ENCODE results near the gene EBF3.

The EBF3 gene

DNA sequence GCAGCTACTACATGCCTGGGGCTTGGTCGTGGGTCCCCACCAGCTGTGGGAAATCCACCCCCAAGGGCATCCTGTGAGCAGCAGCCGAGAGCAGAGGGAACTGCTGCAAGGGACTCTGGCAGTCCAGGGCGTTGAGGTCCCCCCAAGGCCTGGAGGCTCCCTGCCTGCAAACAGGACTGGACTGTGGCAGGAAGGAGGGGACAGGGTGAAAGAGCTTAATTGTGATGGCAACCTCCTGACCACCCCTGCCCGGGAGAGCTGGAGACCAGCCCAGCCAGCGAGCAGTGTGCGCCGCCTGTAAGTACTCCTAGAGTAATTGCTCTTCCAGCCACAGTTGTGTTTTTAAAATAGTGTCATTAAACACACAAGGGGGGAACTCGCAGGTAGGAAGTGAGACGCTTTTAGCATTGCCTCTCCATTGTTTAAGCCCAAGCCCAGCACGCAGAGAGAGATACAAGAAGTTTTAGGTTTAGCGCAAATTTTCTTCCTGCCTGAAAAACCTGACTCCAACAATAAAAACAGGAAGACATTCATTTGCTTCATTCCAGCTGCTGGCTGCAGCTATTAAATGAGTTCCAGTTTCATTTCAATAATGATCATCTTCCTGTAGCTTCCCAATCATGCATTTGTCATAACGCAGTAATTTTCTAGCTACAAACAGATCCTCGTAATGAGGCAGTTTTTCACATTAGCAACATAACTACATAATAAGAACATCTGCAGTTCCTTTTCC lies 111.1 kb downstream of the EBF3 start:
- DNase-seq (ENCODE audit: low read depth in 2 of 2) = no peak

- no peak for DNase-seq (ENCODE audit: low read depth in 2 of 2)
These were observed 112.0 kb downstream of the EBF3 start for GRCh38 chr10:129851941-129852640.

DNA sequence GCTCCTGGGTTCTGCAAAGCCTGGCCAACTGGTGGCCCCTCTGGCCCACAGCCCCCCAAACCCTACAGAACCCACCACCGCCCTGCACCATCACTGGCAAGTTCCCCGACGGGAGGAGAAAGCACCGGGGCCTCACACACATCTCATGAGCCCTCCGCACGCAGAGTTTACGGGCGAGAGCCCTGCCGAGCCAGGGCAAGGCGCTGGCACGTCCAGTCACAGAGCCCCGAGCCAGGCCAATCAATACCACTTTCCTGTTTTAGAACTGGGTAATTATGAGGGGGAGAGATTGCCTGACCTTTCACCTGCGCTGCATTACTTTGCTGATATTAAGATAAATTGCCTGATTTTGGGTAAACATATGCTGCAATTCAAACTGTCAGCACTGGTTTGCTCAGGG lies 113.3 kb downstream of the EBF3 start:
- DNase-seq (ENCODE audit: low read depth in 2 of 2) = no peak

DNA sequence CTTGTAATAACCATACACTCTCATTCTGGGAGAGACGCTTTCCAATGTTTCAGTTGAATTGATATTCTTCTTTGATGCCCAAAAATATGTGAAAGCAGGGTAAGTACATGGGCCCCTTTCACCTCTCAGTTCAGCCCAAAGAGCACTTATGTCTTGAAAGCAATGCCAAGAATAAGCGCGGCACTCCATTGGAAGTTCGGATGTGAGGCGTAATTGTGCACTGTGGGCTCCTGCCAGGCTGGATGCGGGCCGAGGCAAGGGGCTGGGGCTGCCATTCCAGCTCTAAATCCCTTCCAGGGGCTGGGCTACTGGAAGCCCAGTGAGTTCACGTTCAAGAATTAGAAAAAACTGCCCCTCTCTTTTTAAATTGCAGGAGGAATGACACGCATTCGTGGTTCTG lies 113.8 kb downstream of the EBF3 start:
- no peak for DNase-seq (ENCODE audit: low read depth in 2 of 2)

- DNase-seq (ENCODE audit: low read depth in 2 of 2) = no peak
These were observed 114.2 kb downstream of the EBF3 start for GRCh38 chr10:129849853-129850252.

DNA sequence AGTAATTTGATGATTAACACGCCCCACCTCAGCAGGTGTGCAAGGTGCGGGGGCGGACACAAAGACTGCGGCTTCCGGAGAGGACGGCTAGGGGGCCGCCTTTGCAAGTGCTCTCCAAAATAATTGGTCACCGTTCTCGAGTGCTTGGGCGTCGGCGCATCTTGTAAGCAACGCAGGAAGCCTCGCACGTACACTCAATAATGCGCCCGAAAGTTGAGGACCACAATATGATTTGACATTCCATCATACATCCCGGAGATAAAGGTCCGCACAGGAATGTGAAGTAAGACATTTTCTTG lies 114.7 kb downstream of the EBF3 start:
- DNase-seq (ENCODE audit: low read depth in 2 of 2) = no peak

GRCh38 chr10:129848696-129849451 lies 115.2 kb downstream of the EBF3 start:
- no peak for DNase-seq (ENCODE audit: low read depth in 2 of 2)

DNA sequence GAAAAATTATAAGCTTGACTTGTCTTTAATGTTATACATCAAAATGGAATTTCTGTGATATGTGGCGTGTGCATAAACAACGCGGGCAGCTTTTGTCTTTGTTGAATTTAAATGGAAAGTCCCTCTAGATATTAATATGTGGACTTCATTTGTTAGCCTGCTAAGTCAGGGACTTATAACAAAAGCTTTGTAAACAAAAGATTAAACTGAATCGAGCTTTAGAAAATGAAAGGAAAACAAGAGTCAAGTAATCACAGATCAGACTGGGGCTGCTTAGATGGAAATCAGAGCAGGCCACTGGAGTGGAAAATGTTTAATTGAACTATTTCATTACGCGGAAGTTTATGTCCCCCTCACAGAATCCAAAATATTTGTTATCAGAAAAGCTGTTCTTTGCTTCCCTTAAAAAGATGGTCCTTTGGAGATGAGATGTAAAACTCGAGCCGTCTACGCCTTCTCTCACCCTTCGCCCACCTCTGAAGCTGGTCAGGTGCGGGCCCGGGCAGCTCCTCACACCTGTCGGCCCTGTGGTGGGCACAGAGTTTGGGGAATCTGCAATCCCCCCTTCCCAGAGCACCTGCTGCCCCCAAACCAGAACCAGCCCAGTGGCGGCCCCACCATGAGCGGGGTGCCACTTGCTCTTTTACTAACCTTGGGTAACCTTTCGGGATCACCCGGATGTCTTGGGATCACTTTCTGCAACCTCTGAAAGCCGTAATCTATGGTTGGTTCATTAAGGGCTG lies 116.2 kb downstream of the EBF3 start:
- no peak for DNase-seq (ENCODE audit: low read depth in 2 of 2)

DNA sequence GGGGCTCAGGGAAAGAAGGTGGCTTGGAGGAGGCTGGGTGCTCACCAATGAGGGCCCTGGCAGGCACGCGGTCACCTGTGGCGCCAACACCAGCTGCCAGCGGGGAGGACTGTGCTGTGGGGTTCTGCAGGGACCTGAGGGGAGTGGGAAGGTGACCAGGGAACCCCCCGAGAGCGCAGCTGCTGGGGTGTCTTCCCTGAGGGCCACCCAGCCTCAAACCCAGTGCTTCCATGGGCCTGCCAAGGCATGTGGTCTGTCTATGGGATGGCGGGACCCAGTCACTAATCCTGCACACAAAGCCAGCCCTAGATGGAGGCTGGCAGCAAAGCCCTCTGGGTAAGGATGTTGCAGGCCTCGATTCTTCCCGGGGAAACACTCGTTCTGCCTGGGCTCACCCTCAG lies 117.1 kb downstream of the EBF3 start:
- no peak for DNase-seq (ENCODE audit: low read depth in 2 of 2)

DNA sequence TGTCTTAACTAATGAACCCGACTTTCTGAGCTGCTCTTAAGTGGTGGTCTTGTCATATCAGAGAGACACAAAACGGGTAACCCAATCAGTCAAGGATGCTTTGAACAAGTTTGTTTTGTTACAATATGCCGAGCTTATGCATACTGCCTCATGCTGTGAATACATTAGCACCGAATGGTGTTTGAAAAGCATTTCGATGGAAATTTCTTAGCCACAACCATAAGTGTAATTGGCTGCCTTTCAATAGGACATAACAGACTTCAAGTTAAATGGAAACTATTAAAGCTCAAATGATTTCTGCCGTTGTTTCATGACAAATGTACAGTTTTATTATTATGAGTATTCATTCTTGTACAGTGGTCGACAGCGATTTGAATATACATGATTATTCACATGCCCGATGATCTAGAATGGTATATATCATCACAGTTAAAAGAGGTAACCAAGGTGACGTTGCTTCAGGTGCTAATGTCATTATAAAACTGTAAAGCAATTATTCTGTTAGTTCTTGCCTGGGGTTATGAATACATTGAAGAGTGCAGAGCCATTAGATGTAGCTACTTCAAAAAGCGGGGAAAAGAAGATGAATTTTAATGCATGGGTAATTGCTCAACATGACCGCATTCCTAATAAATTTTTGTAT lies 118.8 kb downstream of the EBF3 start:
- no peak for DNase-seq (ENCODE audit: low read depth in 2 of 2)

- DNase-seq (ENCODE audit: low read depth in 2 of 2) = no peak
These were observed 119.8 kb downstream of the EBF3 start for GRCh38 chr10:129844216-129844766.

DNA sequence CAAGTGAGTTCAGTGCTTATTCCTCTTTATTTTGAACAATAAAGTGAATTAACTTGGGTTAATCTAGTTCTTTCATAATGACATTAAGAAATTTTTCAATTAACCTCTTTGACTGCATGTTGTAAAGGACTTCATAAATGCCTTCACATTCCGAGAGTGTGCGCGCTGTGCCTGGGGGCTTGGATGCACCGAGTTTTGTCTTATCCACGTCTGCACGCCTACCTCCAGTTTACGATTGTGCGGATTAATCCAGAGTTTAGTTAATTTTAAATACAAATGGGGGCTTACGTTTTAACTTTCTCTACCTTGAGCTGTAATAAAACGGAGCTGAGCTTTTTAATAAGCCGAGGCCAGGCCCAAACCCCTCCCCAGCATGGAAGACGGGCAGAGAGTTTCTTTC lies 120.4 kb downstream of the EBF3 start:
- no peak for DNase-seq (ENCODE audit: low read depth in 2 of 2)

GRCh38 chr10:129843131-129843541 lies 120.9 kb downstream of the EBF3 start:
- no peak for DNase-seq (ENCODE audit: low read depth in 2 of 2)

GRCh38 chr10:129842031-129842430 lies 122.0 kb downstream of the EBF3 start:
- DNase-seq (ENCODE audit: low read depth in 2 of 2) = no peak

DNA sequence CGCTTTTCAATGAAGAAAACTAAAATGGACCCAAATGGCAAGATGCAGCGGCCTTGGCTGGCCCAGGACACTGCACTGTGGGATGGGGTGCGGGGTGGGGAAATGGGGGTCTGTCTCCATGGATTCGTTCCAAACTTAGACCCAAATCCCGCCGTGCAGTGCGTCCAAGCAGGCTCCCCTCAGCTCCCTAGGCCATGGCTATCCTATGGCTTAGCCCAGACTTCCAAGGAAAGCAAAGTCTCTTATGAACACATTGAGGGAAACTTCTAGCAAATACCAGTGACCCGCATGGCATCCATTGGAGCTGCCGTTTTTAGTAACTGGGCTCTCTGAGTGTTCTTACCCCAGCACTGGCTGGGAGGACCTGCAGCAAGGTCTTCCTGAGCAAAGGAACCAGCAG lies 122.5 kb downstream of the EBF3 start:
- no peak for DNase-seq (ENCODE audit: low read depth in 2 of 2)

GRCh38 chr10:129841071-129841470 lies 123.0 kb downstream of the EBF3 start:
- no peak for DNase-seq (ENCODE audit: low read depth in 2 of 2)

GRCh38 chr10:129840196-129840590 lies 123.9 kb downstream of the EBF3 start:
- no peak for DNase-seq (ENCODE audit: low read depth in 2 of 2)

DNA sequence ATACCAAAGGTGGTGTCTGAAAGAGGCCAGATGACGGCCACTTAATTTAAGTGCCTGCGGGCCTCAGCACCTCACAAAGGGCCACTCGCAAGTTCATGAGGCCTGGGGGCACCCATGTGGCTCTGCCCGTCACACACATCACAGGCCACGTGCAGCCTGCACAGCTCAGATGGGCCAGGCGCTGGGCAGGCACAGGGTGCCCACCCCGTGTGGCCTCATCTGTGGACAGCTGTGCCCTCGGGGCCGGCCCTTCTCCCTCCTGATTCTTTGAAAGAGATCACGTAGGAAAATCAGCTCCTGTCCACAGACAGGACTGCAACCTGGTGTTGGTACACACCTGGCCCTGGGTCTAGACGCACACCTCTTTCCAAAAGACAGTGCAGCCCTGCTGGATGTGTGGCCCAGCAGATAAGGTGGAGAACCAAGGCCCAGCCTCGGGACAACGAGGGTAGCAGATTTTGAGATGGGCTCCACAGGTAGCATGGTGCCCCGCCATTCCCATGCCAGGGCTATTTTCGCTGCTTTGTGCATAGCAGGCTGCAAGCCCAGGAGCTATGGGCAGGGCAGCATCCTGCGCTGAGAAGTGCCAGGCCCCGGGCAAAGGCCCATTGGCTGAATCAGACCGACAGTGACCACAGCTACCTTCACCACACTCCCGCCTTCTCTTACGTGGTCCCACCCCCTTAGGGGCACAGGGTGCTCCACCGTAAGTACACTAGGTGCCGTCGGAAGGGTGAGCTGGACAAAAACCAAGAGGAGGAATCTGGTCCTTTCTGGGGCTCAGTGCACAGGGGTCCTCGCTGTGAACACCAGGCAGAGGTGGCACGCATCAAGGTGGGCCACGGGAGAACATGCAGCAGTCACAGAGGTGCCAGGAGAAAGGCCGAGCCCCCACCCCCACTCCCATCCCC lies 124.5 kb downstream of the EBF3 start:
- no peak for DNase-seq (ENCODE audit: low read depth in 2 of 2)

DNA sequence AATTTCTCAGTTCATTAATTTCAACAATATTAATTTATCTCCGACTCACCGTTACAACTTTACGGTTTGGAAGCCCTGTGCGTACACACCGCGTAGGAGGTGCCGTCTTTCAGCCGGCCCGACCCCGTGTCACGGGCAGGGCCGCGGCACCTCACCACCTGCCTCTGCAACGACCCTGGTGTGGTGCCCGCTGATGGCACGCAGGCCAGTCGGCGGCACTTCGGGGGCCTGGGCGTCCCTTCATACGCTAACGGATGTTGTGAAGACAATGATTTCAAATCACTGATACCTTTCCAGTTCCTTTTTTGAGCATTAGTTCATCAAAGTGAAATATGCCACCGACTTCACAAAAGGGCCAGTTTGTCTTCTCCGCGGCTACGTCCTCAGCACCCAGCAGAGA lies 125.3 kb downstream of the EBF3 start:
- no peak for DNase-seq (ENCODE audit: low read depth in 2 of 2)

DNA sequence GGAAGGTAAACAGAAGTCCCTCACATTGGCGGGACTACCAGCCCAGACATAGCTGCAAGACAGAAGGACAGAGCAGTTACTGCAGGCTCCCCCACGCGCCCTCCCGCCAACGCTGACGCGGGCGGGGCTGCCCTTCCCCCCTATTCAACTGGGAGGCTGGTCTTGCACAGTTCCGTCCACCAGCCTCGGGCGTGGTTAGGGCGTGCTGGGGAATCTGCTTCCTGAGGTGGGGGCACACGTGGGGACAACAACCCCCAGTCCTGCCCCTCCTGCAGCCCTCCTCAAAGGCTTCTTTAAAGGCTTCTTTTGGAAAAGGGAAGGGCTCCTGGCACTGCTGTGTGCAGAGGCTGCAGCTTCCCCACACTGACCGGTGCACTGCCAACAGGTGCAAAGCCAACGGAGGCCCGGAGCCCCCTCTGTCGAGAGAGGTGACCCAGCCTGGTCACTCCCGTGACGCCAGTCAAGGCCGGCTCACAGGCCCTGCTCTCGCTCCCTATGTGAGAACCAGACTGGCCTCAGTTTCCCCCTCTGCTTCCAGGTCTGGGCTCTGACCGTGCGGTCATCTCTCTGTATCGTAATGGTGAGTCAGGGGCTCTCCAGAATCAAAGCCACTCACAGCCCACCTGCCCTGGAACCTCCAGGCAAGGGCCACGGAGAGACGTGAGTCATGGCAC lies 126.0 kb downstream of the EBF3 start:
- DNase-seq (ENCODE audit: low read depth in 2 of 2) = no peak
